ENCODE results near the gene DAW1. TPM values are rescaled to one million over a fixed set of nuclear protein-coding genes. Genes with fewer than 3 reads are reported as not detected.

Gene DAW1
- total RNA-seq, 2 experiments from 2014 or later, result not detected

DNA sequence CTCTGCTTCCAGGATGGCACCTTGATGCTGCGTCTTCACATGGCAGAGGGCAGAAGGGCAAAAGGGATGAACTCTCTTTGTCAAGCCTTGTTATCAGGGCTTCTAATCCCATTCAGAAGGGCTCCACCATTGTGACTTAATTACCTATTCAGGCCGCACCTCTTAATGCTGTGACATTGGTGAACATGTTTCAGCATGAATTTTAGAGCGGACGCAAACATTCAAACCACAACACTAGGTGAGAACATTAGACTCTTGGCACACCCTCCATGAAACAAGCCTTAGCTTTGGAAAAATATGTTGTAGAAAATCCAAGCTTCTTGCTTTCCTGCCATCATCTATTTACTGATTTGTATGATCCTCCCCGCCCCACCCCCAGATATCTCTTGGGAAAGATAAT lies 17.9 kb downstream of the DAW1 start:
- POLR2A ChIA-PET, result no interaction called here
- no peaks in the 10 kb centered on the region for H3K36me3 Mint-ChIP-seq (ENCODE audit: low read depth)
- H3K9me3 ChIP-seq (ENCODE audit: control insufficient read depth in 1 of 2, insufficient read depth in 1 of 2, low read length in 2 of 2), result no peaks in the 10 kb centered on the region
- H3K9me3 Mint-ChIP-seq, result no peaks in the 10 kb centered on the region
- ATAC-seq (ENCODE audit: poor library complexity) (no peak), DNase-seq (no peak)
- no peak overlapping the region for H3K4me3 ChIP-seq (ENCODE audit: low read length)
- no peak overlapping the region for H3K4me3 Mint-ChIP-seq
- H3K4me1 Mint-ChIP-seq (ENCODE audit: low read depth), result no peaks in the 10 kb centered on the region
- H3K4me1 ChIP-seq (ENCODE audit: insufficient read depth, low read length), result no peaks in the 10 kb centered on the region
- peaks cover 6% of the 10 kb centered on the region for H3K27me3 Mint-ChIP-seq
- intact Hi-C loops (cut with DNase I, micrococcal nuclease), result loop anchor here in 1 of 2 experiments (5.0 kb wide), 1 partner anchor 1828 kb away; no protein-coding TSS in a partner anchor
- TF ChIP-seq, protein P1, sequence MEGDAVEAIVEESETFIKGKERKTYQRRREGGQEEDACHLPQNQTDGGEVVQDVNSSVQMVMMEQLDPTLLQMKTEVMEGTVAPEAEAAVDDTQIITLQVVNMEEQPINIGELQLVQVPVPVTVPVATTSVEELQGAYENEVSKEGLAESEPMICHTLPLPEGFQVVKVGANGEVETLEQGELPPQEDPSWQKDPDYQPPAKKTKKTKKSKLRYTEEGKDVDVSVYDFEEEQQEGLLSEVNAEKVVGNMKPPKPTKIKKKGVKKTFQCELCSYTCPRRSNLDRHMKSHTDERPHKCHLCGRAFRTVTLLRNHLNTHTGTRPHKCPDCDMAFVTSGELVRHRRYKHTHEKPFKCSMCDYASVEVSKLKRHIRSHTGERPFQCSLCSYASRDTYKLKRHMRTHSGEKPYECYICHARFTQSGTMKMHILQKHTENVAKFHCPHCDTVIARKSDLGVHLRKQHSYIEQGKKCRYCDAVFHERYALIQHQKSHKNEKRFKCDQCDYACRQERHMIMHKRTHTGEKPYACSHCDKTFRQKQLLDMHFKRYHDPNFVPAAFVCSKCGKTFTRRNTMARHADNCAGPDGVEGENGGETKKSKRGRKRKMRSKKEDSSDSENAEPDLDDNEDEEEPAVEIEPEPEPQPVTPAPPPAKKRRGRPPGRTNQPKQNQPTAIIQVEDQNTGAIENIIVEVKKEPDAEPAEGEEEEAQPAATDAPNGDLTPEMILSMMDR (IDR thresholded peaks at IDR 0.05), result no peak
- no peaks in the 10 kb centered on the region for H3K27me3 ChIP-seq (ENCODE audit: control insufficient read depth in 1 of 2, insufficient read depth in 2 of 2, low read length in 2 of 2)
- no peak overlapping the region for H3K27ac Mint-ChIP-seq
- CTCF ChIA-PET, result no interaction called here
- H3K36me3 ChIP-seq (ENCODE audit: insufficient read depth, low read length), result no peaks in the 10 kb centered on the region
- H3K27ac ChIP-seq (ENCODE audit: low read depth in 1 of 2, low read length in 2 of 2), result no peak overlapping the region

DNA sequence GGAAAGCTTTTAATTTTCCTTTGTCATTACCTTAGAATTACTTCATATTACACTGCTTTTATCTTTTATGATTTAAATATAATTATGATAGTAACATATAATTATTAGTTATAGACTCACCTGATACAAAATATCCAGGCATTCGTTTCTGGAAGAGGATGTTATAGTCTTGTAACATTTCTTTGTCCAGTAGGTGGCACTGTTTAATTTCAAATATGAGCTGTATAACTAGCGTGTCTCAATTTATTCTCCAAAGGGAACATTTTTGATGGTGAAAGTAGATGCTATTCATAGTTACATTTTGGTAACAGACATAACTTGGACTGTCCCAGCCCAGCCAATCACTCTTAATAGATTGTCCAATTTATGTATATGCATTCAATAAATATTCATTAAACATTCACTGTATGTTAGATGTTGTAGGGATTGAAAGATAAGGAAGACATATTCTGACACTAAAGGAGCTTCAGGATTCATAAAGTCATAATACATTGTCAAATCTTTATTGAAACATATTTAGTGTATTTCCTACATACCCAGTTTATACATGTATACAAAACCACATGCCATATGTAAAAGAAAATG lies 19.2 kb downstream of the DAW1 start:
- no peak overlapping the region for H3K27ac ChIP-seq (ENCODE audit: low read depth in 1 of 2, low read length in 2 of 2)
- H3K36me3 ChIP-seq (ENCODE audit: insufficient read depth, low read length), result no peaks in the 10 kb centered on the region
- Mint-ChIP-seq H3K4me3 (no peak overlapping the region), H3K9me3 (no peaks in the 10 kb centered on the region), H3K36me3 (ENCODE audit: low read depth) (no peaks in the 10 kb centered on the region), H3K27ac (no peak overlapping the region), H3K4me1 (ENCODE audit: low read depth) (no peaks in the 10 kb centered on the region), H3K27me3 (peaks cover 3% of the 10 kb centered on the region)
- TF ChIP-seq, protein P1 (IDR thresholded peaks at IDR 0.05), result peak; percentile 75
- intact Hi-C loops (cut with DNase I, micrococcal nuclease), result loop anchor here in 1 of 2 experiments (5.0 kb wide), 1 partner anchor 1382 kb away; the partner anchor contains the start of gene PID1
- no peak overlapping the region for H3K4me3 ChIP-seq (ENCODE audit: low read length)
- no peaks in the 10 kb centered on the region for H3K9me3 ChIP-seq (ENCODE audit: control insufficient read depth in 1 of 2, insufficient read depth in 1 of 2, low read length in 2 of 2)
- POLR2A ChIA-PET, result no interaction called here
- H3K4me1 ChIP-seq (ENCODE audit: insufficient read depth, low read length), result no peaks in the 10 kb centered on the region
- CTCF ChIA-PET, result interaction anchor here (0.6 to 1.6 kb wide), 6 partner anchors 9 to 233 kb away, joined by 3 to 7 read pairs (median 3); no protein-coding TSS in a partner anchor
- ATAC-seq (ENCODE audit: poor library complexity), result no peak
- DNase-seq, result peak in 3 of 14 experiments; percentile 46 to 57 (median 51)
- no peaks in the 10 kb centered on the region for H3K27me3 ChIP-seq (ENCODE audit: control insufficient read depth in 1 of 2, insufficient read depth in 2 of 2, low read length in 2 of 2)

DNA sequence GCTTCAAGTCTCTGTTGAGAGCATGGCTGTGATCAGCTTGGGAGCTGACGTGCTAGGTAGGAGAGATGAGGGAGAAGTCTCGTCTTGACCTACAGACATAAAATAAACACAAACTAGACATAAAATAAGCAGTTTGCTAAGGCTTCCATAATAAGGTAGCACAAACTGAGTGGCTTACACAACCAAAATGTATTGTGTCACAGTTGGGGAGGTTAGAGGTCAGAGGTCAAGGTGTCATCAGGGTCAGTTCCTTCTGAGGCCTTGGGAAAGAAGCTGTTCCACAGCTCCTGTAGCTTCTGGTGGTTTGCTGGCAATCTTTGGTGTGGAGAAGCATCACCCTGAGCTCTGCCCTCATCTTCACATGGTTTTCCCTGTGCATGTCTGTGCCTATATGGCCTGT lies 20.2 kb downstream of the DAW1 start:
- no peaks in the 10 kb centered on the region for H3K4me1 ChIP-seq (ENCODE audit: insufficient read depth, low read length)
- peaks cover 3% of the 10 kb centered on the region for H3K27me3 Mint-ChIP-seq
- no peaks in the 10 kb centered on the region for H3K9me3 ChIP-seq (ENCODE audit: control insufficient read depth in 1 of 2, insufficient read depth in 1 of 2, low read length in 2 of 2)
- DNase-seq (no peak), ATAC-seq (ENCODE audit: poor library complexity) (no peak)
- H3K9me3 Mint-ChIP-seq, result no peaks in the 10 kb centered on the region
- H3K4me1 Mint-ChIP-seq (ENCODE audit: low read depth), result no peaks in the 10 kb centered on the region
- CTCF ChIA-PET, result no interaction called here
- H3K27ac ChIP-seq (ENCODE audit: low read depth in 1 of 2, low read length in 2 of 2), result no peak overlapping the region
- H3K27me3 ChIP-seq (ENCODE audit: control insufficient read depth in 1 of 2, insufficient read depth in 2 of 2, low read length in 2 of 2), result no peaks in the 10 kb centered on the region
- no peak overlapping the region for H3K27ac Mint-ChIP-seq
- H3K4me3 ChIP-seq (ENCODE audit: low read length), result no peak overlapping the region
- no peaks in the 10 kb centered on the region for H3K36me3 Mint-ChIP-seq (ENCODE audit: low read depth)
- POLR2A ChIA-PET, result no interaction called here
- H3K4me3 Mint-ChIP-seq, result no peak overlapping the region
- TF ChIP-seq, protein P1 (IDR thresholded peaks at IDR 0.05), result no peak
- no peaks in the 10 kb centered on the region for H3K36me3 ChIP-seq (ENCODE audit: insufficient read depth, low read length)
- intact Hi-C loops (cut with DNase I, micrococcal nuclease), result loop anchor here in 1 of 2 experiments (5.0 kb wide), 1 partner anchor 1381 kb away; the partner anchor contains the start of gene PID1

Data from CD4-positive, alpha-beta T cell (primary cell).